Ovary (tissue), 9 donors: ENCODE measurements around the gene PFKL. TPM values are rescaled to one million over a fixed set of nuclear protein-coding genes. Genes with fewer than 3 reads are reported as not detected.

ENCODE experiments used
- DNase-seq, 5 donors: peaks; one replicate each; pipeline ENCODE4 v3.0.0-alpha.2; 2019 to 2020
- H3K27ac ChIP-seq, 2 donors: fragments of 200-600 bp; one replicate each; pipeline versions ENCODE4 v1.5.1 to v1.8.0; 2019 to 2022
- H3K27me3 ChIP-seq: fragments of 200-600 bp; one replicate; pipeline ENCODE4 v1.8.0; 2022
- H3K36me3 ChIP-seq: fragments of 200-600 bp; sonication (generic); one replicate; pipeline ENCODE4 v1.5.1; 2019
- H3K4me1 ChIP-seq: one replicate; pipeline ENCODE4 v1.8.1; 2013; ENCODE audit warnings: mild to moderate bottlenecking, moderate library complexity; ENCODE audit not compliant: insufficient read depth
- H3K4me3 ChIP-seq: fragments of 200-600 bp; sonication (generic); one replicate; pipeline ENCODE4 v1.5.1; 2017
- H3K9me3 ChIP-seq, 2 donors: fragments of 200-600 bp in 1 of 2; sonication (generic) in 1 of 2; one replicate each; pipeline versions ENCODE4 v1.5.1 to v1.8.1; 2013 to 2019; ENCODE audit warnings: mild to moderate bottlenecking in 1 of 2, moderate library complexity in 1 of 2
- EP300 ChIP-seq: sonication (generic); formaldehyde crosslinking; IDR thresholded peaks from one replicate; pipeline ENCODE4 v1.6.1; 2017; ENCODE audit warnings: antibody characterized with exemption
- POLR2A ChIP-seq: fragments of 450-650 bp; IDR thresholded peaks from one replicate; pipeline ENCODE4 v1.6.1; 2017; ENCODE audit warnings: antibody characterized with exemption, mild to moderate bottlenecking, moderate library complexity
- WGBS, 3 donors: extraction: QIAGEN DNeasy Blood & Tissue Kit in 1 of 3; methylation state at CpG; one replicate each; pipeline versions ENCODE4 v1.1.5 to v1.1.7; 2013 to 2017; 5-methylcytosine and 5-hydroxymethylcytosine counted together
- intact Hi-C, 4 donors: fragments of 100-400 bp; cut with DNase I; formaldehyde crosslinking; loops; one replicate each; pipeline versions ENCODE4 v1.11.0 to v1.15.1; 2022 to 2023
- polyA plus RNA-seq, 2 donors: library from polyadenylated mRNA; stranded (reverse); fragments of 200-250 nt in 1 of 2; fragments of 350-450 nt in 1 of 2; fragmentation: Illumina TruSeq in 1 of 2; extraction: RNeasy Lipid Tissue Mini Kit (QIAGEN cat#74804) in 1 of 2; gene quantifications; one replicate each; pipeline ENCODE4 v1.2.3, GENCODE V29; 2013 to 2014
- total RNA-seq, 7 donors: library from RNA; depleted of rRNA in 2 of 7; stranded (reverse); fragments of >200 nt in 2 of 7; fragmentation: NEBNext Ultra II Directional in 3 of 7; extraction: Animal tissue kit (Norgen Biotek cat#: 25700) in 3 of 7; gene quantifications; one replicate each; pipeline versions ENCODE4 v1.1.0 to v1.2.4, GENCODE V29; 2016 to 2023
- TF ChIP-seq, protein P1 (sequence below), 3 donors: fragments of 450-650 bp in 2 of 3; fragments of 200-600 bp in 1 of 3; IDR thresholded peaks; one replicate each; pipeline versions ENCODE4 v1.5.1 to v1.8.0; 2016 to 2022; ENCODE audit warnings: antibody characterized with exemption in 3 of 3, mild to moderate bottlenecking in 1 of 3
- donor health status: DM: no; HTN: no; CAD: no; lungs with moderate emphysema.
- donor health status: DM: no; HTN: no; CAD: no.
- donor health status: Bipolar disorder and iron deficiency.
- donor health status: DM: yes; HTN: yes; CAD: no.
- donor health status: DM: no; HTN: no; CAD: no.
- donor health status: DM: yes; HTN: yes; CAD: no.

PFKL gene
- total and polyA plus RNA-seq, 9 donors: 12.6 to 104 (median 81.8) TPM

DNA sequence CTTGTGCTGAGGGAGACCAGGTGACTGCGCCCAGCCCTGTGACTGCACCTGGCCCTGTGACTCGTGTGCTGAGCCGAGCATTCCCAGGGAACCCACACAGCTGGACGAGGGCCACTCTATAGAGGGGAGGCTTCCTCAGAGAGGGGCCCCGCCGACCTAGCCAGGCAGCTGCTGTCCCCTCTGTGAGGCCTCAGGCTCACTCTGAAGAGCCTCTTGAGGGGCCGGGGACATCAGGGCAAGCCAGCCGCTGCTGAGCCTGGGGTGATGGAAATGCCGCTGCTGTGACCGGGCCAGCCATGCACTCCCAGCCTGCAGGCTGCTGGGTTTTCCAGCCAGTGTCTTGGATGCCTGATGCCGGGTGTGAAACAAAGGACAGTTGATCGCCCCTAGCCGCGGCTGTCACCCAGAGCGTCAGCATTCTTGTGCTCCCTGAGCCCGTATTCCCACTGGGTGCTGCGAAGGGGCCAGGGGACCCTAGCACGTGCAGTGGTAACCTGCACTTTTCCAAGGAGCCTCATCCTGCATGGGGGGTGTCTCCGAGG is 17.5 kb downstream of the PFKL start:
- intact Hi-C loops: no loop called here
- TF ChIP-seq EP300 (no peak), POLR2A (no peak)
- TF ChIP-seq, protein P1, sequence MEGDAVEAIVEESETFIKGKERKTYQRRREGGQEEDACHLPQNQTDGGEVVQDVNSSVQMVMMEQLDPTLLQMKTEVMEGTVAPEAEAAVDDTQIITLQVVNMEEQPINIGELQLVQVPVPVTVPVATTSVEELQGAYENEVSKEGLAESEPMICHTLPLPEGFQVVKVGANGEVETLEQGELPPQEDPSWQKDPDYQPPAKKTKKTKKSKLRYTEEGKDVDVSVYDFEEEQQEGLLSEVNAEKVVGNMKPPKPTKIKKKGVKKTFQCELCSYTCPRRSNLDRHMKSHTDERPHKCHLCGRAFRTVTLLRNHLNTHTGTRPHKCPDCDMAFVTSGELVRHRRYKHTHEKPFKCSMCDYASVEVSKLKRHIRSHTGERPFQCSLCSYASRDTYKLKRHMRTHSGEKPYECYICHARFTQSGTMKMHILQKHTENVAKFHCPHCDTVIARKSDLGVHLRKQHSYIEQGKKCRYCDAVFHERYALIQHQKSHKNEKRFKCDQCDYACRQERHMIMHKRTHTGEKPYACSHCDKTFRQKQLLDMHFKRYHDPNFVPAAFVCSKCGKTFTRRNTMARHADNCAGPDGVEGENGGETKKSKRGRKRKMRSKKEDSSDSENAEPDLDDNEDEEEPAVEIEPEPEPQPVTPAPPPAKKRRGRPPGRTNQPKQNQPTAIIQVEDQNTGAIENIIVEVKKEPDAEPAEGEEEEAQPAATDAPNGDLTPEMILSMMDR (IDR thresholded peaks at IDR 0.05): no peak
- no peaks in the 10 kb centered on the region for H3K36me3 ChIP-seq

DNA sequence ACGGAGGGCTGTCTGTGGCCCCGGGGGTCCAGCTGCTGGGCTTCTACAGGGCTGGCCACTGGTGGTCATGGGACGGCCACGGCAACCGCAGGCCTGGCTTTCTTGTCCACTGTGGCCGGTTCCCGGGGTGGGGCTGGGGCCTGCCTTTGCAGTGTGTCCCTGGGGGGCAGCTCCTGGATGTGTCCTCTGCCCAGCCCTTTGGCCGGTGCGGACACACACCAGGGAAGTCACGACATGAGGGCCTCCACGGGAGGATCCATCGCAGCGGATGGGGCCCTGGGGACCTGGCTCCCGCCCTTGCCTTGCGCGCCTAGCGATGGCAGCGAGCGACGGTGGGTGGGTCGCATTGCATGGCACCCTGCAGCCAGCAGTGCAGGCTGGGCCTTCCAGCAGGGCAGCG is 18.0 kb downstream of the PFKL start:
- no peak for DNase-seq
- Histone ChIP-seq H3K27me3 (no peaks in the 10 kb centered on the region), H3K27ac (no peak overlapping the region), H3K9me3 (no peaks in the 10 kb centered on the region), H3K4me1 (no peaks in the 10 kb centered on the region), H3K36me3 (no peaks in the 10 kb centered on the region), H3K4me3 (no peak overlapping the region)
- TF ChIP-seq POLR2A: no peak
- no peak for TF ChIP-seq EP300
- TF ChIP-seq, protein P1 (IDR thresholded peaks at IDR 0.05): no peak
- intact Hi-C loops: no loop called here
- 91 to 94% (median 93%) methylated on average over 20 to 22 of the region's 22 CpGs for WGBS, 3 donors

More for the DNA sequence above, 17.5 kb downstream of the PFKL start:
- Histone ChIP-seq H3K27me3 (no peaks in the 10 kb centered on the region), H3K9me3 (no peaks in the 10 kb centered on the region), H3K4me3 (no peak overlapping the region), H3K4me1 (no peaks in the 10 kb centered on the region), H3K27ac (no peak overlapping the region)
- WGBS, 3 donors: 93 to 94% (median 93%) methylated on average over 12 to 19 of the region's 19 CpGs
- DNase-seq: no peak

DNA sequence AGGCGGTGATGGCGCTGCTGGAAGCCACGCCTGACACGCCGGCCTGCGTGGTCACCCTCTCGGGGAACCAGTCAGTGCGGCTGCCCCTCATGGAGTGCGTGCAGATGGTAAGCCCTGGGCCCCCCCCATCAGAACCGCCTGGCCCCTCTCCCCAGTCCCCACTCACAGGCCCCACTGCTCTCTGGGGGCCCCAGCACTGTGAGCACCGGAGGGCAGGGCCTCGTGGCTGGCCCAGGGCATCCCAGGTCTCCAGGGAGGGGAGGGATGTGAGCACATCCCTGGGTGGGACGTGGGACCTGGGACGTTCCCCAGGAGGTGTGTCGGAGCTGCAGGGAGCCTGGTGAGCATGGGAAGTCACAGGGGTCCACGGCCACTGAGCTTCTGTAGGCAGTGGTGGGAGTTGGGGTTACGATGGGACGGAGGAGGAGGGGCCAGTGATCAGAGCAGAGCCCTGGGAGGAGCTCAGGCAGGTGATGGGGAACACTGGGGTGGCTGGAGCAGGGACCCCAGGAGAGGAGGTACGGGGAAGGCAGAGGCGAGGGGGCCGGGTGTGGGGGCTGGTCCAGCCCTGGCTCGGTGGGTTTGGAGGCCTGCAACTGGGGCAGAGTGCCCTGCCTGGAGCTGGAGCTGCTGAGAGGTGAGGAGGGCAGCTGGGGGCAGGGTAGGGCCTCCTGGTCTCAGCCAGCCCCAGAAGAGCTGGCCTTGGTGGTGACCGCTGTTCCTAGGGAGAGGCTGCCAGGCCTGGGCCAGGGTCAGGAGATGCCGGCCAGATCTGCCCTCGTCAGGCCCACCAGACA is 18.8 kb downstream of the PFKL start:
- WGBS, 3 donors: 88 to 93% (median 92%) methylated on average over 25 of the region's 25 CpGs
- no peak for TF ChIP-seq EP300
- TF ChIP-seq POLR2A: no peak
- TF ChIP-seq, protein P1 (IDR thresholded peaks at IDR 0.05): no peak
- H3K4me3 ChIP-seq: no peak overlapping the region
- intact Hi-C loops: no loop called here
- H3K27me3 ChIP-seq: no peaks in the 10 kb centered on the region
- H3K27ac ChIP-seq: no peak overlapping the region
- no peaks in the 10 kb centered on the region for H3K9me3 ChIP-seq
- no peak for DNase-seq
- H3K36me3 ChIP-seq: no peaks in the 10 kb centered on the region
- H3K4me1 ChIP-seq: no peaks in the 10 kb centered on the region

DNA sequence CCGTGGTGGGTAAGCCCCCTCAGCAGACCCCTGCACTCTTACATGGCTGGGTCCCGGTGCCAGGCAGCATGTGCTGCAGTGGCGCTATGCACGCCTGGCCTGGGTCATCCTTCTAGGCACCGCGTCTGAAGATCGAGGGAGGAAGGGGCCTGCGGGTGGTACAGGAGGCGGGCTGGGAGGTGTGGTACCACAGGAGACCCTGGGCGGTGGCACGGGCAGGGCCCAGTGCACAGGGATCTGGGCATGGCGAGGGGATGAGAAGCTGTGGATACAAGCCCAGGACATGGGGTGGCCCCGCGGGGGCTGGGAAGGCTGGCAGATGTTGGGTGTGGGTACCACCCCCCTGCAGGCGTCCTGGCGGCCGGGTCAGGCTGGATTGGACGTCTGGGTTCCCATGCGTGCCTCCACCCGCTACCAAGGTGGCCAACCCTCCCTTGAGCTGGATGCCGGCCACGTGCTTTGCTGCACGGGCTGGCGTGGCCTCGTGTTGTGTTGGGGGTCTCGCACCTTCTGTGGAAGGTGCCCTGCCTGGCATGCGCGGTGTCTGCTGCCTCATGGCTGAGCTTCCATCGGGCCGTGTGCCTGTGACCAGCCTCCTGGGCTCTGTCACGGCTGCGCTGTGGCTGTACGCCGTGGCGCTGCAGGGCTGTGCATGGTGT is 19.7 kb downstream of the PFKL start:
- no peaks in the 10 kb centered on the region for H3K9me3 ChIP-seq
- WGBS, 3 donors: 87 to 95% (median 91%) methylated on average over 35 of the region's 35 CpGs
- no peak for TF ChIP-seq POLR2A
- no peak for TF ChIP-seq EP300
- TF ChIP-seq, protein P1 (IDR thresholded peaks at IDR 0.05): no peak
- intact Hi-C loops: no loop called here
- no peaks in the 10 kb centered on the region for H3K36me3 ChIP-seq
- DNase-seq: no peak
- H3K27me3 ChIP-seq: no peaks in the 10 kb centered on the region
- no peak overlapping the region for H3K27ac ChIP-seq
- no peak overlapping the region for H3K4me3 ChIP-seq
- H3K4me1 ChIP-seq: no peaks in the 10 kb centered on the region
